GM12865 (cell line): ENCODE results near the gene NEUROG3.

Source experiments
- DNase-seq: peaks from one replicate; pipeline ENCODE4 v3.0.0; 2010; ENCODE audit warnings: low read depth
- H3K4me3 ChIP-seq: 2 replicates; pipeline ENCODE4 v1.5.1; 2011; ENCODE audit warnings: mild to moderate bottlenecking, low read depth, low read length, control low read depth
- TF ChIP-seq, protein P1 (sequence below): IDR thresholded peaks from 2 replicates; pipeline ENCODE4 v1.5.1; 2011; ENCODE audit warnings: low read length, control low read depth, low read depth, inconsistent platforms; ENCODE audit not compliant: insufficient read depth; ENCODE audit errors: missing control alignments

The NEUROG3 gene, protein sequence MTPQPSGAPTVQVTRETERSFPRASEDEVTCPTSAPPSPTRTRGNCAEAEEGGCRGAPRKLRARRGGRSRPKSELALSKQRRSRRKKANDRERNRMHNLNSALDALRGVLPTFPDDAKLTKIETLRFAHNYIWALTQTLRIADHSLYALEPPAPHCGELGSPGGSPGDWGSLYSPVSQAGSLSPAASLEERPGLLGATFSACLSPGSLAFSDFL

DNA sequence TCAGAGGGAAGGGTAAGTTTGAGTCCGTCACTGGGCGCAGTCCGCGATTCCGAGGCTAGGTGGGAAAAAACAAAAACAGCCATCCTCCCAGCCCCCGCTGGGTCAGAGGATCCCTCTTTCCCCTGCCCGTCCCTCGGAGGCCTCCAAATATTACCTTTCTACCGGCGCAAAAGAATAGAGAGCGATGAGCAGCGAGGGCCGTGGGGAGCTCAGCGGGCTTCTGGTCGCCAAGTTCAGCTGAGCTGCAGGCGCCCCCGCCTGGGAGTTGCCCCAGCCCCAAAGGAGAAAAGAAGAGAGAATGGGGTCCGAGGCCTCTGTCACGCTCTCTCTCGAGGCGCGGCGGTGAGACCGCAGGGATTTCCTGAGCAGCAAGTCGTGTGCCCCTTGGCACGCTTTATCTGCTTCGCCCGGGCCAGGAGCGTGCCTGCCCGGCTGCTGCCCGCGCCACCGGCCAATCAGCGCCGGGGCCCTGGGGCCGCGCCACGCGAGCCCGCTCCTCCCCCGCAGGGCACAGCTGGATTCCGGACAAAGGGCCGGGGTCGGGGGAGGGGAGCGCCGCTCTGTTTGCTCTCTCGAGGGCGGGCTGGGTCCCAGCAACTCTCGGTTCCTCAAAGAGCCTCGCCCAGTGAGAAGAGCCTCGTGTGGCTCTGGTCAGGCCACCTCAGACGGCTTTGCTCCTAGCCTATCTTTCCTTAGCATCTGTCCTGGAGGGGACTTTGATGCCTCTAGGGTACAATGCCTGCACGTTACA, at the start of gene NEUROG3:
TSS of gene NEUROG3 (minus strand) at position 367 of the 751 bp plus-strand sequence. CDS start 379 bp downstream, outside the sequence.
- H3K4me3 ChIP-seq, result peak within 1 kb of the TSS; percentile 40
- TF ChIP-seq, protein P1, sequence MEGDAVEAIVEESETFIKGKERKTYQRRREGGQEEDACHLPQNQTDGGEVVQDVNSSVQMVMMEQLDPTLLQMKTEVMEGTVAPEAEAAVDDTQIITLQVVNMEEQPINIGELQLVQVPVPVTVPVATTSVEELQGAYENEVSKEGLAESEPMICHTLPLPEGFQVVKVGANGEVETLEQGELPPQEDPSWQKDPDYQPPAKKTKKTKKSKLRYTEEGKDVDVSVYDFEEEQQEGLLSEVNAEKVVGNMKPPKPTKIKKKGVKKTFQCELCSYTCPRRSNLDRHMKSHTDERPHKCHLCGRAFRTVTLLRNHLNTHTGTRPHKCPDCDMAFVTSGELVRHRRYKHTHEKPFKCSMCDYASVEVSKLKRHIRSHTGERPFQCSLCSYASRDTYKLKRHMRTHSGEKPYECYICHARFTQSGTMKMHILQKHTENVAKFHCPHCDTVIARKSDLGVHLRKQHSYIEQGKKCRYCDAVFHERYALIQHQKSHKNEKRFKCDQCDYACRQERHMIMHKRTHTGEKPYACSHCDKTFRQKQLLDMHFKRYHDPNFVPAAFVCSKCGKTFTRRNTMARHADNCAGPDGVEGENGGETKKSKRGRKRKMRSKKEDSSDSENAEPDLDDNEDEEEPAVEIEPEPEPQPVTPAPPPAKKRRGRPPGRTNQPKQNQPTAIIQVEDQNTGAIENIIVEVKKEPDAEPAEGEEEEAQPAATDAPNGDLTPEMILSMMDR, result no peak
- DNase-seq, result peak; percentile 42

DNA sequence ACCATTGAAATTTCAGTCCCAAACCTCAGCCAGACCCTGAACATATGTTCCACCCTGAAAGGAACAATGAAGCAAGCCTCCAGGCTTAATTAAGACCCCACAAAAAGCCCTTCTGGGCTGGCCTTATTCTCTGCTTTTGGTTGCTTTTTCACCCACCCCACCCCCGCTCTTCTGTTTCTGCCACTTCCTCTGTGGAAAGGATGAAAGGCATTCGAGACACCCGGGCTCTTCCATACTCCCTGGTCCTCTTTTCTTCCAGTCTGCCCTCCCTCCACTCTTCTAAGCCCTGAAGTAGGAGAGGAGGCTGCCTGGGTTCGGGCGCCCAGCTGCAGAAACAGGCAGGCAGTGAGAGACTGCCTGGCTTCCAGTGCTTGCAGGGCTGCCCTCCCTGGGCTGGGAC, 47.4 kb upstream of the NEUROG3 start:
- H3K4me3 ChIP-seq, result no peak overlapping the region
- no peak for DNase-seq
- TF ChIP-seq, protein P1, result no peak

DNA sequence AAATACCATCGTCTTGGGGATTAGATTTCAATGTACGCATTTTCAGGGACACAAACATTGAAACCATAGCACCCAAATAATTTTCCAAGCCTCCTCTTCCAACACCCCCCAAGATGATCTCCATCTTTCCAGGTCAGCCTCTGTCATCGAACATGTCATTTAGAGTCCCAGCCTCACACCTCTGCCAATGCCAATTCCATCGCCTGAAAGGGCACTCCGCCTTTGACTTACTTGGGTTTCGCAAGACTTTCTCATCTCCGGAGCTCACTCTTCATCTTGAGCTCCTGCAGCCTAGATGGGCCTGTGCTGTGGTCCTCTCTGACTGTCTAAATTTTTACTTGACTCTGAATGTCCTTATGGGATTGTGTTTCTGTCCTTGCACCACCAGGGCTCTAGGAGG, 46.4 kb upstream of the NEUROG3 start:
- no peak overlapping the region for H3K4me3 ChIP-seq
- DNase-seq, result no peak
- TF ChIP-seq, protein P1, result no peak

DNA sequence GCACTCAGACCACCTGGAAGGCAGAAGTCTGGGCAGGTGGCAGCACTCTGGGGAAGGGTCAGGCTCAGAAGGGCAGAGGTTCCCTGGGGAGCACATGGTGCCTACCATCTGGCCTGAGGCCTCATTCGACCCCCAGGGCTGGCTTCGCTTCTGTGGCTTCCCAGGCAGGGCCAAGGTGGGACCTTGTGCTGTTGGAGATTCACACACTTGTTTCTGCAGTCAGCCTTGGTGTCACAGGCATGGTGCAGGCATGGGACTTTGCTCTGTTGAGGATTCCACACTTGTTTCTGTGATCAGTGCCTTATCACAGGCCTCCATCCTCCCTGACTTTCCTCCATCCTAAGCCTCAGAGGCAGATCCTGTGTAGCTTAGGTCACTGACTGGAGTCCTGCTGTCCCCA, 45.5 kb upstream of the NEUROG3 start:
- no peak for DNase-seq
- no peak overlapping the region for H3K4me3 ChIP-seq
- TF ChIP-seq, protein P1, result no peak

DNA sequence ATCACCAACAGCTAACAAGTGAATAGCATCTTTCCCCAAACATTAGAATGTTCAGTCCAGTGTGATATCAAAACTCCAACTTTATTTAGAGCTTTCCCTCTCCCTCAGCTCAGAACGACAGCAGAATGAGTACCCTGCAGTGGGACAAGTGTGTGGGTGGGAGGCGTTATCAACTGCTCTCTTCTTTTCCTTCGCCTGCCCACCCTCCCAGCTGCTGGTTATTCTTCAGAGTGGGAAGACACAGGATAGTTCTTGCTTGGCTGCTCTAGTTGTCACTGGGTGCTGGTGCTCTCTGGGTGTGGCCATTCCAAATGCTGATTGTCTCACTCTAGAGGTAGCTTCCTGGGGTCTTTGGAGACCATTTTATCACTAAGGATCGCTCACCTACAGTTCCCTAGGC, 43.1 kb upstream of the NEUROG3 start:
- TF ChIP-seq, protein P1, result no peak

DNA sequence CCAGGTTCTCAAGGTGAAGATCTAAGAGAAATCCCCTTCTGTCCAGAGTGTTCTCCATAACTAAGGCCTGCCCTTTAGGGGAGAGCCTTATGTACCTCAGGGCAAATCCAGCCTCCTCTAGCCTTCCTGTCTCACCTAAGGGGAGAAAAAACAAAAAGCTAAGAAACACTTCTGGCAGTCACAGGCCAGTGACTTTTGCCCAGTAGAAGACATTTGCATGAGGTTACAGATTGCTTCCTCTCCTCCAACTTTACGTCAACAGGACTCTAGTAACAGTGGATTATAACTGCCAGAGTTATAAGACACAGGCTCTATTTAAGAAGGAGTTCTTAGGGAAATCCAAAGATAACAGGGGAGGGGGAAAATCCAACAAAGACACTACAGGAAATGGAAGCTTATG, 40.9 kb upstream of the NEUROG3 start:
- peak; percentile 25 for DNase-seq
- H3K4me3 ChIP-seq, result no peak overlapping the region
- TF ChIP-seq, protein P1, result no peak

More for the DNA sequence above, 43.1 kb upstream of the NEUROG3 start:
- H3K4me3 ChIP-seq, result no peak overlapping the region
- no peak for DNase-seq
